T-helper 2 cell treated with Interferon-gamma antibody and Interleukin-4, amounts not matched to agents 5 μg/mL and 100 μg/mL, for 36 hours (primary cell): ENCODE measurements around the gene PSME2.
A peak's percentile ranks its signal among the peaks of the same experiment; 100 is the strongest.

Source experiments
- DNase-seq: peaks from one replicate; pipeline ENCODE4 v3.0.0; 2021; ENCODE audit warnings: low spot score
- H3K27ac Mint-ChIP-seq: one replicate; pipeline ENCODE4 v1.8.0; 2021; ENCODE audit warnings: mild to moderate bottlenecking, mixed read lengths
- H3K27me3 Mint-ChIP-seq: one replicate; pipeline ENCODE4 v1.8.0; 2021; ENCODE audit warnings: low read depth, mixed read lengths
- H3K36me3 Mint-ChIP-seq: one replicate; pipeline ENCODE4 v1.8.0; 2021; ENCODE audit warnings: low read depth, mixed read lengths
- H3K4me1 Mint-ChIP-seq: one replicate; pipeline ENCODE4 v1.8.0; 2021; ENCODE audit warnings: low read depth, mixed read lengths
- H3K4me3 Mint-ChIP-seq: one replicate; pipeline ENCODE4 v1.8.0; 2022; ENCODE audit warnings: mild to moderate bottlenecking, moderate library complexity, mixed read lengths
- H3K9me3 Mint-ChIP-seq: one replicate; pipeline ENCODE4 v1.8.0; 2021; ENCODE audit warnings: mixed read lengths

PSME2 gene

DNA sequence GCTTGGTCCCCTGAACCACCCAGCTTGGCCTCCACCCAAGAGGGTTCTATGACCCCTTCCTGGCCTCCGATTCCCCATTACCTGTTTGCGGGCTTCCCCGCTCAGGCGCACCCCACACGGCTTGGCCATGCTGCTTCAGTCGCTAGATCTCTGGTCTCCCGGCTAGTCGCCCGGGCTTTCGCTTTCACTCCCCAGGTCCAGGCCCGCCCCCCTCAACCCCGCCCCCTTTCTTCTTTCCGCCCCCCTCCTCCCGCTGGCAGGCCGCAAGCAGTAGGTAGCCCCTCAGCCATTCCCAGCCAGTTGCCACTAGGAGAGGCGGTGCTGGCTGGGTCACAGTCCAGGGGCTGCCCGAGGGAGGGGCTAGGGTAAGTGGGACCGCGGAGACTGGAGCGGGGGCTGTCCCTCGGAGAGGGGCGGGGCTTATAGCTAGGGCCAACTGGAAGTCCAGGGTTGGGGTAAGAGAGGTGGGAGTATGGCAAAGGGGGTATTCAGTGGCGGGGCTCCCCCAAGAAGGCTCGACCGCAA lies at the start of gene PSME2:
PSME2 (minus strand) TSS at position 158 of the 525 bp plus-strand sequence; CDS start at position 129, 29 bp downstream.
- peak within 1 kb of the TSS; percentile 100 for H3K4me3 Mint-ChIP-seq
- peak within 1 kb of the TSS; percentile 100 for H3K27ac Mint-ChIP-seq
- peak; percentile 93 for DNase-seq
- no peaks in the 10 kb centered on the region for H3K9me3 Mint-ChIP-seq
- H3K4me1 Mint-ChIP-seq, result peaks cover 53% of the 10 kb centered on the region
- no peaks in the 10 kb centered on the region for H3K27me3 Mint-ChIP-seq
- H3K36me3 Mint-ChIP-seq, result peaks cover 72% of the 10 kb centered on the region

GRCh38 chr14:24195186-24196070 lies 49.0 kb upstream of the PSME2 start, which contains the start of gene TM9SF1:
Gene TM9SF1, minus strand, starts transcription at chr14:24195441. Its CDS starts 422 bp downstream, at chr14:24195019.
- Mint-ChIP-seq H3K27me3 (no peaks in the 10 kb centered on the region), H3K27ac (peak within 1 kb of the TSS; percentile 98), H3K4me1 (peaks cover 45% of the 10 kb centered on the region), H3K4me3 (peak within 1 kb of the TSS; percentile 98), H3K9me3 (no peaks in the 10 kb centered on the region), H3K36me3 (peaks cover 49% of the 10 kb centered on the region)
- peak; percentile 84 for DNase-seq

DNA sequence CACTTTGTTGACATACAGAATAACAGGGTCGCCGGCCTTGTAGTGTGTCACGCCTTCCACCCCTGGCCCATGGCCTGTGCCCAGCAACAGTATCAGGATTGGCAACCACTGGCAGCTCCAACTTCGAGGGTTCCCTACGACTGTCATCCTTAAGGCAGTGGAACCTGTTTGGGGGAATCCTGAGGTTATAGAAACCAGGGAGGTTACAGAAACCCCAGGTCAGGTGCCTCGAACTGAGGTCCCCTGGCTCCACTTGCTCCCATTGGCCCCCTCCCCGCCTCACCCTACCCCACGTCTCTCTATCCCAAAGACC lies 48.4 kb upstream of the PSME2 start:
- Mint-ChIP-seq H3K9me3 (no peaks in the 10 kb centered on the region), H3K4me3 (peak overlapping the region; percentile 98), H3K36me3 (peaks cover 51% of the 10 kb centered on the region), H3K27me3 (no peaks in the 10 kb centered on the region), H3K4me1 (peaks cover 48% of the 10 kb centered on the region), H3K27ac (peak overlapping the region; percentile 98)
- DNase-seq, result no peak

DNA sequence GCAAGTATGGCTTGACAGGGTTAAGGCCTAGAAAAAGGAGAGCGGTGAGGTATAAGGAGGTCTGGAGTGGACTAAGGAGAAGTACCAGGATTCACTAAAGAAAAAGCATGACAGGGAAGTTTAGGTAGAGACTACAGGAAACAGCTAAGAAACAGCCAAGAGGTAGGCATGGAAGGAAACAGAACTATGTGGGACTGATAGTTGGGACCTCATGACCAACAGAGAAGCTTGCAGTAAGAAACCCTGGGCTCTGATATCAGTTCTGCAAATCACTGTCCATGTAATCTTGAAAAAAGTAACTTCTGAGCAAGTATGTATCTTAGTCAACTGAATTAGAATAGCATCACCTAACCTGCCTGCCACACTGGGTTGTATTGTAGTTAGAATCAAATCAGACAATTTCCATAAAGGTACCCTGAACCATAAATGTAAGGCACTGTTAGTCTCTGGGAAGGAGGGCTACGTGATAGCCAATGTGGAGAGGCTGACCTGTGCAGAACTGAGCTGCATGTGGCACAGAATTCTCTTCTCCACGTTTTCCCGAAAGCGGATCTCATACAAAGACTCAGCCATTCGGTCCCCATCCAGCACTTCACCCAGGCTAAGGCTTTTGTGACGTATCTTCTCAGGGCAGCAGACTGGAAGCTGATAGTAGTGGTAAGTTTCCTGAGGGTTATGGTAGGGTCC lies 47.9 kb upstream of the PSME2 start:
- Mint-ChIP-seq H3K4me1 (peaks cover 50% of the 10 kb centered on the region), H3K27me3 (no peaks in the 10 kb centered on the region), H3K9me3 (no peaks in the 10 kb centered on the region), H3K4me3 (peak overlapping the region; percentile 98), H3K36me3 (peaks cover 49% of the 10 kb centered on the region), H3K27ac (peak overlapping the region; percentile 98)
- DNase-seq, result no peak

- Mint-ChIP-seq H3K36me3 (peaks cover 40% of the 10 kb centered on the region), H3K4me1 (peaks cover 46% of the 10 kb centered on the region), H3K27ac (no peak overlapping the region), H3K4me3 (peak overlapping the region; percentile 9), H3K27me3 (no peaks in the 10 kb centered on the region), H3K9me3 (no peaks in the 10 kb centered on the region)
- DNase-seq, result no peak
Observed at GRCh38 chr14:24192933-24193332, 46.5 kb upstream of the PSME2 start.

GRCh38 chr14:24190416-24190815 lies 44.0 kb upstream of the PSME2 start:
- Mint-ChIP-seq H3K4me1 (peaks cover 46% of the 10 kb centered on the region), H3K36me3 (peaks cover 42% of the 10 kb centered on the region), H3K27me3 (no peaks in the 10 kb centered on the region), H3K4me3 (no peak overlapping the region), H3K9me3 (no peaks in the 10 kb centered on the region), H3K27ac (no peak overlapping the region)
- DNase-seq, result no peak

DNA sequence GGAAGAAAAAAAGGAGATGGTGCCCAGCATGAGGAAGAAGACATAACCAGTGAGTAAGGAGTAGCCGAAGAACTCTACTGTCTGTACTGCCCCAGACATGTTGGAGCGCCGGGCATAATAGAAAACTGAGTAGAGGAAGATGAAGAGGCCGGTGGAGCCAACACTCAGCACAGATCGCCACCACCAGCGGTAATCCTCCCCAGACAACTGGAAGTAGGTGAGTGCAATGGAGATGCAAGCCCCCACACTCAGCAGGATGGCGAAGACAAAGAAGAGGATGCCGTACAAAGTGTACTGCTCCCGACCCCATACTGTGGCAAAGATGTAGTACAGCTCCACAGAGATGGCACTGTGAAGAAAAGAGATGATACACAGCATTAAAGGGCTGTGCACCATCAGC lies 43.0 kb upstream of the PSME2 start:
- Mint-ChIP-seq H3K4me1 (peaks cover 39% of the 10 kb centered on the region), H3K36me3 (peaks cover 44% of the 10 kb centered on the region), H3K27me3 (no peaks in the 10 kb centered on the region), H3K9me3 (no peaks in the 10 kb centered on the region), H3K27ac (peak overlapping the region; percentile 68), H3K4me3 (no peak overlapping the region)
- no peak for DNase-seq

GRCh38 chr14:24189059-24189375 lies 42.6 kb upstream of the PSME2 start:
- Mint-ChIP-seq H3K36me3 (peaks cover 39% of the 10 kb centered on the region), H3K4me1 (peaks cover 35% of the 10 kb centered on the region), H3K9me3 (no peaks in the 10 kb centered on the region), H3K27me3 (no peaks in the 10 kb centered on the region), H3K27ac (peak overlapping the region; percentile 68), H3K4me3 (peak overlapping the region; percentile 88)
- no peak for DNase-seq

GRCh38 chr14:24188251-24189058 lies 42.0 kb upstream of the PSME2 start, which contains the start of gene IPO4:
Gene IPO4, minus strand, starts transcription at chr14:24188816. Its CDS starts 29 bp downstream, at chr14:24188787.
- peak; percentile 92 for DNase-seq
- peaks cover 39% of the 10 kb centered on the region for H3K36me3 Mint-ChIP-seq
- no peaks in the 10 kb centered on the region for H3K27me3 Mint-ChIP-seq
- peaks cover 33% of the 10 kb centered on the region for H3K4me1 Mint-ChIP-seq
- H3K9me3 Mint-ChIP-seq, result no peaks in the 10 kb centered on the region
- H3K27ac Mint-ChIP-seq, result peak within 1 kb of the TSS; percentile 68
- peak within 1 kb of the TSS; percentile 88 for H3K4me3 Mint-ChIP-seq

GRCh38 chr14:24187539-24187915 lies 41.1 kb upstream of the PSME2 start:
- no peaks in the 10 kb centered on the region for H3K9me3 Mint-ChIP-seq
- no peaks in the 10 kb centered on the region for H3K27me3 Mint-ChIP-seq
- H3K36me3 Mint-ChIP-seq, result peaks cover 37% of the 10 kb centered on the region
- peaks cover 27% of the 10 kb centered on the region for H3K4me1 Mint-ChIP-seq
- peak overlapping the region; percentile 68 for H3K27ac Mint-ChIP-seq
- peak overlapping the region; percentile 88 for H3K4me3 Mint-ChIP-seq
- no peak for DNase-seq

- H3K27ac Mint-ChIP-seq, result peak overlapping the region; percentile 58
- peaks cover 22% of the 10 kb centered on the region for H3K4me1 Mint-ChIP-seq
- no peak for DNase-seq
- H3K27me3 Mint-ChIP-seq, result no peaks in the 10 kb centered on the region
- peaks cover 36% of the 10 kb centered on the region for H3K36me3 Mint-ChIP-seq
- H3K4me3 Mint-ChIP-seq, result peak overlapping the region; percentile 88
- no peaks in the 10 kb centered on the region for H3K9me3 Mint-ChIP-seq
Observed at GRCh38 chr14:24186831-24187538, 40.6 kb upstream of the PSME2 start.

DNA sequence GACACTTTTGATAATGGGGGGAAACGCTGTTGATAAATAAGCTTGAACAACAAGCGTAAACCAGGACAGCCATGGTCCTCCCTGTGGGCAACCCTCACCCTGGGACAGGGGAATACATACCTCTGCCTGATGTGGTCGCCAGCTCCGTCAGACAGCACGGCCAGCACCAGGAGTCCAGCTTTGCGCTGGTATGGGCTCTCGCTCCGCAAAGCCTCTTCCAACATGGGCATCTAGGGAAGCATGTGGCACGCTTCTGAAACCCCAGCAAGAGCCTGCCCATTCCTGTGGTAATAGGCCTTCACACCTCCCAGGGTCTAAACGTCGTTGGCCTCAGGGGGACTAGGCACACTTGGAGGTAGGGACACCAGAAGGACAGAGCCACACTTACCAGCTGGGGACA lies 39.3 kb upstream of the PSME2 start:
- H3K9me3 Mint-ChIP-seq, result no peaks in the 10 kb centered on the region
- no peak overlapping the region for H3K4me3 Mint-ChIP-seq
- H3K36me3 Mint-ChIP-seq, result peaks cover 37% of the 10 kb centered on the region
- H3K27me3 Mint-ChIP-seq, result no peaks in the 10 kb centered on the region
- DNase-seq, result no peak
- H3K27ac Mint-ChIP-seq, result no peak overlapping the region
- H3K4me1 Mint-ChIP-seq, result peaks cover 18% of the 10 kb centered on the region

DNA sequence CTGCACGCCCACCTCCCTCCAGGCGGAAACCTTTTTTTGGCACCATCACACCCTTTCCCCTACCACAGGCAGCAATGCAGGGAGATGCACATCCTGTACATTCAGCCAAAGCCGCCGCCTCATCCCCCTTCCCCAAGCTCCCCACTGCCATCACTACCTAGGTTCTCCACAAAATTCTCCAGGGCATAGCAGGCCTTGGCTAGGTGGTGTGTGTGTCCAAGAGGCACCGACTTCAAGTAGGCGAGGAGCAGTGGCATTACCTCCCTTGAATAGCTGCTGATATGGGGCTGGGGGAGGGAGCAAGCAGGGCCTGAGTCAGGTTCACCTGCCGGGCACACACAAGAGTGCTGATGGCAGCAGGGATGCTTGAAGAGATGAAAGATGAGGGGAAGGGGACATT lies 38.6 kb upstream of the PSME2 start:
- no peak for DNase-seq
- Mint-ChIP-seq H3K27me3 (no peaks in the 10 kb centered on the region), H3K27ac (no peak overlapping the region), H3K4me1 (peaks cover 17% of the 10 kb centered on the region), H3K4me3 (no peak overlapping the region), H3K36me3 (peaks cover 37% of the 10 kb centered on the region), H3K9me3 (no peaks in the 10 kb centered on the region)
